ELF-1 (cell line): Measurements from ENCODE around the gene LTBP2.
"Not testable (repeated sequence)": the region's sequence is repeated elsewhere in the genome, so short reads cannot be mapped to it uniquely, and the experiment has no call there.

Source experiments
- DNase-seq: peaks from one replicate; pipeline ENCODE4 v3.0.0-alpha.2; 2016; ENCODE audit warnings: low read depth, low spot score

Gene LTBP2

GRCh38 chr14:74456684-74457564 is 155.1 kb downstream of the LTBP2 start:
- DNase-seq: no peak

DNA sequence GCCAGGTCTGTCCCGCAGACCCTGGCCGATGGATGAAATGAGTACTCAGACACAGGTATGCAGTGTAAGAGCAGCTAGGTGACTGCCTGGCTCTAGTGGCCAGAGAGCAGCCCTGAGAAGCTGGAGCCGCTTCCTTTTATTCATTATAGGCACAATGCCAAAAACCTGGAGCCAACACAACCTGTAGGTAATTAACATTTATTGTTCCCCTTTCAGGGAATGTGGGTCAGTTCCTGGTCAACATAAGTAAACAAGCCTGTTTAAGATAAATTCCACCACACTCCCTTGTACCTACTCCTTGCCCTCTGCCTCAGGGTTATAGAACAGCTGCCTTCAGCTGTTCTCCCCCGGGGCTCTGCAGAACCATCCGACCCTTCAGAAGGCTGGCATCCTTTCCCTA is 157.6 kb downstream of the LTBP2 start:
- DNase-seq: not testable (repeated sequence)
